H1 (cell line): Measurements from ENCODE around the gene PTPRC. TPM values are rescaled to one million over a fixed set of nuclear protein-coding genes. Genes with fewer than 3 reads are reported as not detected.
A peak's percentile ranks its signal among the peaks of the same experiment; 100 is the strongest.

Experiments
- CTCF ChIA-PET: fragments of 300-600 bp; sonication (Branson Sonifier 250); formaldehyde crosslinking; loops from one replicate; lab custom pipeline; 2021; ENCODE audit not compliant: partially characterized antibody; lab: Charles Lee
- POLR2A ChIA-PET: fragments of 300-600 bp; sonication (Branson Sonifier 250); formaldehyde crosslinking; loops from one replicate; lab custom pipeline; 2021; ENCODE audit warnings: inconsistent platforms; ENCODE audit not compliant: partially characterized antibody; lab: Charles Lee
- DNase-seq, 2 experiments: peaks; one replicate each; pipeline versions ENCODE4 v3.0.0 to v3.0.0-alpha.2; 2010 to 2022; ENCODE audit warnings: low spot score in 2 of 2, low read depth in 1 of 2, mixed read lengths in 1 of 2
- FAIRE-seq: peaks from 2 replicates; lab custom pipeline; 2011; peaks lifted over from hg19 to GRCh38; lab: Jason Lieb, UNC
- H2AFZ ChIP-seq: 2 replicates; pipeline ENCODE4 v1.8.1; 2012; ENCODE audit warnings: low read length, inconsistent platforms
- H2AK5ac ChIP-seq: 2 replicates; pipeline ENCODE4 v1.6.1; 2013; ENCODE audit warnings: low read depth, low read length
- H2BK120ac ChIP-seq: replicated peaks from 2 replicates; pipeline ENCODE3; 2013; ENCODE audit warnings: low read depth, low read length, inconsistent platforms
- H2BK12ac ChIP-seq: 2 replicates; pipeline ENCODE4 v1.6.1; 2013; ENCODE audit warnings: low read depth, low read length
- H2BK15ac ChIP-seq: 2 replicates; pipeline ENCODE4 v1.6.1; 2013; ENCODE audit warnings: low read length
- H2BK20ac ChIP-seq: 2 replicates; pipeline ENCODE4 v1.6.1; 2013; ENCODE audit warnings: low read length
- H2BK5ac ChIP-seq: 2 replicates; pipeline ENCODE4 v1.6.1; 2013; ENCODE audit warnings: low read depth, low read length
- H3K14ac ChIP-seq: 2 replicates; pipeline ENCODE4 v1.6.1; 2013; ENCODE audit warnings: inconsistent platforms; ENCODE audit not compliant: insufficient read length
- H3K18ac ChIP-seq: 2 replicates; pipeline ENCODE4 v1.6.1; 2013; ENCODE audit warnings: low read length; ENCODE audit errors: extremely low read depth
- H3K23ac ChIP-seq: 2 replicates; pipeline ENCODE4 v1.6.1; 2013; ENCODE audit warnings: inconsistent platforms; ENCODE audit not compliant: insufficient read length
- H3K23me2 ChIP-seq: 2 replicates; pipeline ENCODE4 v1.6.1; 2013; ENCODE audit warnings: low read depth, low read length
- H3K27ac ChIP-seq: 2 replicates; pipeline ENCODE4 v1.6.1; 2011; ENCODE audit warnings: low read depth, low read length, inconsistent platforms
- H3K27me3 ChIP-seq, 4 experiments: replicated peaks in 1 of 4; 1 replicate in 1 of 4; 2 replicates in 3 of 4; pipeline versions ENCODE4 v1.6.1 to v1.8.1; 2011 to 2013; ENCODE audit warnings: low read length in 3 of 4, mild to moderate bottlenecking in 3 of 4, inconsistent platforms in 2 of 4, mixed read lengths in 2 of 4, moderate library complexity in 1 of 4; ENCODE audit not compliant: control insufficient read depth in 3 of 4, insufficient read depth in 3 of 4; ENCODE audit errors: extremely low read depth in 1 of 4
- H3K36me3 ChIP-seq, 4 experiments: 2 replicates each; pipeline versions ENCODE4 v1.6.1 to v1.8.1; 2011 to 2013; ENCODE audit warnings: mild to moderate bottlenecking in 4 of 4, low read length in 3 of 4, moderate library complexity in 2 of 4, control low read depth in 1 of 4, inconsistent platforms in 1 of 4; ENCODE audit not compliant: insufficient read depth in 4 of 4, control insufficient read depth in 2 of 4
- H3K4ac ChIP-seq: replicated peaks from 2 replicates; pipeline ENCODE3; 2013; ENCODE audit warnings: low read length, low read depth, mixed read lengths, inconsistent platforms; ENCODE audit not compliant: insufficient read length
- H3K4me1 ChIP-seq, 4 experiments: replicated peaks in 1 of 4; 1 replicate in 1 of 4; 2 replicates in 3 of 4; pipeline versions ENCODE4 v1.6.1 to v1.8.1; 2011 to 2013; ENCODE audit warnings: low read length in 3 of 4, inconsistent platforms in 2 of 4, mixed read lengths in 1 of 4; ENCODE audit not compliant: insufficient read depth in 4 of 4, control insufficient read depth in 3 of 4
- H3K4me2 ChIP-seq, 2 experiments: 2 replicates each; pipeline versions ENCODE4 v1.6.1 to v1.8.1; 2011 to 2013; ENCODE audit warnings: low read depth in 2 of 2, low read length in 2 of 2, control low read depth in 1 of 2, inconsistent platforms in 1 of 2, mild to moderate bottlenecking in 1 of 2; ENCODE audit not compliant: insufficient read depth in 1 of 2
- H3K4me3 ChIP-seq, 4 experiments: fragments of 200-600, 300-600 bp in 1 of 4; sonication (generic), shearing (Covaris generic), sonication (Bioruptor Twin) in 1 of 4; 2 replicates each; pipeline versions ENCODE4 v1.5.1 to v1.8.1; 2011 to 2016; ENCODE audit warnings: low read length in 4 of 4, low read depth in 3 of 4, control low read depth in 2 of 4, inconsistent platforms in 2 of 4, mild to moderate bottlenecking in 2 of 4, mixed read lengths in 1 of 4, moderate library complexity in 1 of 4; ENCODE audit not compliant: insufficient read depth in 2 of 4; ENCODE audit errors: extremely low read depth in 1 of 4
- H3K56ac ChIP-seq: replicated peaks from 2 replicates; pipeline ENCODE3; 2013; ENCODE audit warnings: low read depth, mild to moderate bottlenecking, mixed read lengths, low read length, inconsistent platforms; ENCODE audit not compliant: insufficient read length
- H3K79me1 ChIP-seq: 2 replicates; pipeline ENCODE4 v1.6.1; 2013; ENCODE audit warnings: low read depth, low read length, control low read depth
- H3K79me2 ChIP-seq, 2 experiments: 2 replicates each; pipeline versions ENCODE4 v1.6.1 to v1.8.1; 2012 to 2013; ENCODE audit warnings: low read length in 2 of 2, mild to moderate bottlenecking in 2 of 2, inconsistent platforms in 1 of 2; ENCODE audit not compliant: insufficient read depth in 2 of 2, control insufficient read depth in 1 of 2
- H3K9ac ChIP-seq, 4 experiments: replicated peaks in 1 of 4; 1 replicate in 1 of 4; 2 replicates in 3 of 4; pipeline versions ENCODE4 v1.6.1 to v1.8.1; 2011 to 2013; ENCODE audit warnings: low read depth in 3 of 4, low read length in 3 of 4, control low read depth in 2 of 4, mild to moderate bottlenecking in 2 of 4, moderate library complexity in 2 of 4, inconsistent platforms in 1 of 4; ENCODE audit errors: extremely low read depth in 1 of 4
- H3K9me3 ChIP-seq, 2 experiments: 2 replicates each; pipeline versions ENCODE4 v1.6.1 to v1.8.1; 2012 to 2013; ENCODE audit warnings: mild to moderate bottlenecking in 2 of 2, moderate library complexity in 2 of 2, control low read depth in 1 of 2, inconsistent platforms in 1 of 2, low read depth in 1 of 2, low read length in 1 of 2, mixed read lengths in 1 of 2; ENCODE audit not compliant: insufficient read depth in 2 of 2
- H4K20me1 ChIP-seq, 2 experiments: replicated peaks in 1 of 2; 2 replicates each; pipeline versions ENCODE3 to v1.8.1; 2011 to 2013; ENCODE audit warnings: inconsistent platforms in 2 of 2, low read length in 2 of 2, mild to moderate bottlenecking in 1 of 2; ENCODE audit not compliant: insufficient read depth in 2 of 2, control insufficient read depth in 1 of 2
- H4K5ac ChIP-seq: 2 replicates; pipeline ENCODE4 v1.6.1; 2013; ENCODE audit warnings: low read length, low read depth, mixed read lengths, inconsistent platforms; ENCODE audit not compliant: insufficient read length
- H4K8ac ChIP-seq: 2 replicates; pipeline ENCODE4 v1.8.0; 2013; ENCODE audit warnings: mild to moderate bottlenecking, moderate library complexity, low read length, inconsistent platforms; ENCODE audit not compliant: insufficient read depth; ENCODE audit errors: extremely low read depth
- H4K91ac ChIP-seq: replicated peaks from 2 replicates; pipeline ENCODE3; 2013; ENCODE audit warnings: low read length, mixed read lengths, inconsistent platforms; ENCODE audit not compliant: insufficient read length
- CEBPB ChIP-seq: IDR thresholded peaks from 2 replicates; pipeline ENCODE4 v1.6.1; 2012; ENCODE audit warnings: low read depth, low read length
- CHD2 ChIP-seq: IDR thresholded peaks from 2 replicates; pipeline ENCODE4 v1.6.1; 2012; ENCODE audit warnings: low read length, improper control_type of control experiment
- EGR1 ChIP-seq: IDR thresholded peaks from 2 replicates; pipeline ENCODE4 v1.6.1; 2011; ENCODE audit warnings: low read depth, low read length, borderline replicate concordance
- EP300 ChIP-seq, 2 experiments: IDR thresholded peaks; 1 replicate in 1 of 2; 2 replicates in 1 of 2; pipeline ENCODE4 v1.6.1; 2011 to 2012; ENCODE audit warnings: low read depth in 2 of 2, low read length in 2 of 2, mild to moderate bottlenecking in 2 of 2, borderline replicate concordance in 1 of 2, inconsistent platforms in 1 of 2, moderate library complexity in 1 of 2
- GTF2F1 ChIP-seq: IDR thresholded peaks from 2 replicates; pipeline ENCODE4 v1.6.1; 2012; ENCODE audit warnings: low read depth, low read length, improper control_type of control experiment, borderline replicate concordance
- MAFK ChIP-seq: IDR thresholded peaks from 2 replicates; pipeline ENCODE4 v1.6.1; 2012; ENCODE audit warnings: low read depth, mild to moderate bottlenecking, improper control_type of control experiment, low read length
- NRF1 ChIP-seq: IDR thresholded peaks from 2 replicates; pipeline ENCODE4 v1.6.1; 2011; ENCODE audit warnings: mild to moderate bottlenecking, low read depth, low read length, improper control_type of control experiment
- RXRA ChIP-seq: IDR thresholded peaks from 2 replicates; pipeline ENCODE4 v1.6.1; 2011; ENCODE audit warnings: low read depth, mild to moderate bottlenecking, low read length, moderate library complexity; ENCODE audit not compliant: insufficient read depth
- SUZ12 ChIP-seq: fragments of 200-600 bp; sonication (generic); IDR thresholded peaks from 2 replicates; pipeline ENCODE4 v1.6.1; 2012; ENCODE audit warnings: mild to moderate bottlenecking, inconsistent platforms, low read length, moderate library complexity, mixed read lengths
- WGBS, 2 experiments: shearing (Covaris generic) in 1 of 2; methylation state at CpG; one replicate each; pipeline versions ENCODE4 v1.1.6 to v1.1.7; 2013 to 2015; ENCODE audit warnings: low lambda C conversion rate in 2 of 2, mixed read lengths in 2 of 2, inconsistent platforms in 1 of 2, low coverage in 1 of 2, missing lambda C conversion rate in 1 of 2; ENCODE audit not compliant: insufficient replicate concordance in 2 of 2, insufficient coverage in 1 of 2, insufficient read length in 1 of 2; ENCODE audit errors: extremely low coverage in 1 of 2, missing lambda C conversion rate in 1 of 2; 5-methylcytosine and 5-hydroxymethylcytosine counted together
- polyA plus RNA-seq, 7 experiments: library from polyadenylated mRNA; depleted of rRNA in 3 of 7; stranded (reverse) in 5 of 7; unstranded in 2 of 7; fragments of >200 nt in 5 of 7; fragments of 200-250 nt in 2 of 7; gene quantifications; 1 replicate in 5 of 7; 2 replicates in 1 of 7; 4 replicates in 1 of 7; pipeline versions ENCODE4 v1.2.1 to v1.2.3, GENCODE V29; 2011 to 2013; ENCODE audit warnings: missing spikeins in 2 of 7, mixed read lengths in 2 of 7
- total RNA-seq: library from RNA; stranded (reverse); fragmentation: NEBNext Ultra II Directional; extraction: Animal tissue kit (Norgen Biotek cat#: 25700); gene quantifications from 2 replicates; pipeline ENCODE4 v1.2.1, GENCODE V29; 2021
- TF ChIP-seq, protein P1 (sequence below): IDR thresholded peaks from 2 replicates; pipeline ENCODE4 v1.6.1; 2012; ENCODE audit warnings: inconsistent platforms

PTPRC gene
- total and polyA plus RNA-seq, 2 of the 8 experiments (the other 6 are each of a cell fraction or from before 2014, with no cell fraction given): 0.05 TPM; not detected in 1

DNA sequence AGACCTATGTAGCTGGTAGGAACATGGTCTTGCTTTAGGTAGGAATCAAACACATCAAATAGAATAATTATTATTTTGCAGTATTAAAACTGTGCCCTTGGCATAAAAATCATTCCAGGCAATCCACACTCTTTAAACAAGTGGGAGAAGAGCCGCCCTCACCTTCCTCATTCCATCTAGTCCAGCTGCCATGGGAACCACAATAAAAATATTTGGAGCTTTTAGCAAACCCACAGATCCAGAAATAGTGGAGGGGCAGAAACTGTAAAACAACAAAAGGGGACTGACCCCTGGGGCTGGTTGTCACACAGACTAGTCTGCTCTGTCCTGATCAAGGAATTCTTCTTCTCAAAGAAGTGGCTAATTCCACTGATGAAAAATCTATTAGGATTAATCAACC, 61.6 kb downstream of the PTPRC start:
- Histone ChIP-seq H2AK5ac (no peak overlapping the region), H3K4me3 (peak overlapping the region in 1 of 4 experiments; percentile 25; a peak in 1 of 8 replicates), H3K18ac (0 out of 2 replicates have a peak overlapping the region, but pooled peaks have one; percentile 19), H4K20me1 (no peaks in the 10 kb centered on the region), H2BK15ac (no peak overlapping the region), H2BK5ac (peak overlapping the region; percentile 41; the same call in 1 of the 2 replicates), H3K9me3 (no peaks in the 10 kb centered on the region), H3K23me2 (peaks cover 3% of the 10 kb centered on the region), H3K4ac (no peak overlapping the region), H4K91ac (no peak overlapping the region), H3K23ac (no peak overlapping the region), H3K4me1 (peaks cover 5 to 31% (median 10%) of the 10 kb centered on the region in 4 experiments), H4K5ac (peak overlapping the region; percentile 70), H3K56ac (no peak overlapping the region), H2BK20ac (no peak overlapping the region), H3K36me3 (no peaks in the 10 kb centered on the region), H3K79me2 (no peaks in the 10 kb centered on the region), H4K8ac (no peak overlapping the region), H2BK12ac (no peak overlapping the region), H2BK120ac (no peak overlapping the region), H3K4me2 (peak overlapping the region; percentile 37 to 60), H3K9ac (no peak overlapping the region), H2AFZ (no peak overlapping the region), H3K79me1 (no peaks in the 10 kb centered on the region), H3K27me3 (no peaks in the 10 kb centered on the region), H3K27ac (no peak overlapping the region), H3K14ac (no peak overlapping the region)
- ChIA-PET POLR2A (interaction anchor here (1.5 kb wide), 1 partner anchor 14 kb away, joined by 4 read pairs; no protein-coding TSS in a partner anchor), CTCF (interaction anchor here (0.7 to 2.5 kb wide), 16 partner anchors 11 to 1179 kb away, joined by 3 to 13 read pairs (median 4); no protein-coding TSS in a partner anchor)
- WGBS, 2 experiments: 57% methylated on average over 1 of the region's 1 CpG; no CpG with 5 or more reads in 1 of the 2 experiments
- FAIRE-seq (peak; percentile 24), DNase-seq (no peak)
- TF ChIP-seq SUZ12 (no peak), CEBPB (no peak), NRF1 (no peak), GTF2F1 (no peak), CHD2 (no peak), EGR1 (no peak), RXRA (no peak), EP300 (IDR thresholded peaks at IDR 0.05; ENCODE audit: borderline replicate concordance in 1 of 2, low read depth in 2 of 2, low read length in 2 of 2) (no peak), MAFK (no peak)
- TF ChIP-seq, protein P1, sequence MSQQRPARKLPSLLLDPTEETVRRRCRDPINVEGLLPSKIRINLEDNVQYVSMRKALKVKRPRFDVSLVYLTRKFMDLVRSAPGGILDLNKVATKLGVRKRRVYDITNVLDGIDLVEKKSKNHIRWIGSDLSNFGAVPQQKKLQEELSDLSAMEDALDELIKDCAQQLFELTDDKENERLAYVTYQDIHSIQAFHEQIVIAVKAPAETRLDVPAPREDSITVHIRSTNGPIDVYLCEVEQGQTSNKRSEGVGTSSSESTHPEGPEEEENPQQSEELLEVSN: no peak
